ENCODE measurements around the gene HIVEP2.
A peak's percentile ranks its signal among the peaks of the same experiment; 100 is the strongest.

The HIVEP2 gene

DNA sequence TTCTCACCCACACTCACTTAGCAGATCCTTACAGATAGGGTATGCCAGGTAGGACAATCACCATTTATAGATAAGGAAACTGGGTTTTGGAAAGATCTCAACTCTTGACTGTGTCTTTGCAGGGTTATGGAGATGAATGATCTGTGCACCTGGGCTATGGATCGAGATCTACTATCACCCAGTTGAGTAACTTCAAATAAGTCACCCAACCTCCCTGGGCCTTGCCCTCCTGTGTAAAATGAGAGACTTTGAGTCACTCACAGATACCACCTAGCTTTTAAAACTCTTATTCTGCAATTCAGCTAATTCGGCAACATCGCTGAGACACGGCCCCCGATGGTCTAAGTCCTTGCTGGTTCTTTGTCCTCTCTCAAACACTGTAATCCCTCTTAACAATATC is 53.5 kb downstream of the HIVEP2 start:
- no peak overlapping the region for H3K4me3 ChIP-seq (IDR thresholded peaks at IDR 0.05; ENCODE audit: insufficient read depth, low read depth, low read length)
- no peaks in the 10 kb centered on the region for H4K20me1 ChIP-seq (ENCODE audit: insufficient read depth)
- no peaks in the 10 kb centered on the region for H3K36me3 ChIP-seq (ENCODE audit: insufficient read depth)
- H2AFZ ChIP-seq (ENCODE audit: low read depth): no peak overlapping the region
- no peaks in the 10 kb centered on the region for H3K27me3 ChIP-seq (ENCODE audit: insufficient read depth, low read depth)
- H3K27ac ChIP-seq: no peak overlapping the region
- H3K4me1 ChIP-seq (ENCODE audit: low read depth, poor library complexity, severe bottlenecking): peaks cover 34% of the 10 kb centered on the region
- H3K79me2 ChIP-seq (ENCODE audit: insufficient read depth, low read depth): peaks cover 10% of the 10 kb centered on the region; the same call in 1 of the 2 replicates
- TF ChIP-seq, protein P1, sequence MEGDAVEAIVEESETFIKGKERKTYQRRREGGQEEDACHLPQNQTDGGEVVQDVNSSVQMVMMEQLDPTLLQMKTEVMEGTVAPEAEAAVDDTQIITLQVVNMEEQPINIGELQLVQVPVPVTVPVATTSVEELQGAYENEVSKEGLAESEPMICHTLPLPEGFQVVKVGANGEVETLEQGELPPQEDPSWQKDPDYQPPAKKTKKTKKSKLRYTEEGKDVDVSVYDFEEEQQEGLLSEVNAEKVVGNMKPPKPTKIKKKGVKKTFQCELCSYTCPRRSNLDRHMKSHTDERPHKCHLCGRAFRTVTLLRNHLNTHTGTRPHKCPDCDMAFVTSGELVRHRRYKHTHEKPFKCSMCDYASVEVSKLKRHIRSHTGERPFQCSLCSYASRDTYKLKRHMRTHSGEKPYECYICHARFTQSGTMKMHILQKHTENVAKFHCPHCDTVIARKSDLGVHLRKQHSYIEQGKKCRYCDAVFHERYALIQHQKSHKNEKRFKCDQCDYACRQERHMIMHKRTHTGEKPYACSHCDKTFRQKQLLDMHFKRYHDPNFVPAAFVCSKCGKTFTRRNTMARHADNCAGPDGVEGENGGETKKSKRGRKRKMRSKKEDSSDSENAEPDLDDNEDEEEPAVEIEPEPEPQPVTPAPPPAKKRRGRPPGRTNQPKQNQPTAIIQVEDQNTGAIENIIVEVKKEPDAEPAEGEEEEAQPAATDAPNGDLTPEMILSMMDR (conservative IDR thresholded peaks at IDR 0.05; ENCODE audit: low read depth, low read length): no peak
- no peak overlapping the region for H3K9ac ChIP-seq
- no peak overlapping the region for H3K4me2 ChIP-seq

DNA sequence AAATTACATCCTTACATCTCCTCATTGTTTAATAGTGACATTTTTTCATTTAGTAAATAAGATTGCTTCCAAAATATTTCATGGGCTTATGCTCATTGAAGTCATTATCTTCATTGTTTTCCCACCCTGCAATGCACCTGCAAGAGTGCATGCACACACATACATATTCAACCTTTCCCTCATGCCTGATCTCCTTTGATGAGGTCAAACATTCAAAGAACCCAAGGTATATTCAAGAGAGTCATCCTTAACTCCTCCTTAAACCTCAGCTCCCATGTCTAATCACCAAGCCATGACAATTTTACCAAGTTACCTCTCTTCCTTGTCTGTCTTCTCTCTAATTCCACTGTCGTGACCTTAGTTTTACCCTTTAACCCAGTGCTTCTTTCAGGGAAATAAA is 56.5 kb downstream of the HIVEP2 start:
- Histone ChIP-seq H3K27ac (peak overlapping the region; percentile 83; the same call in 1 of the 2 replicates), H3K4me2 (peak overlapping the region; percentile 96; the same call in 1 of the 2 replicates), H3K9ac (no peak overlapping the region), H3K4me1 (ENCODE audit: low read depth, poor library complexity, severe bottlenecking) (peaks cover 60% of the 10 kb centered on the region), H3K36me3 (ENCODE audit: insufficient read depth) (no peaks in the 10 kb centered on the region), H2AFZ (ENCODE audit: low read depth) (no peak overlapping the region), H3K4me3 (IDR thresholded peaks at IDR 0.05; ENCODE audit: insufficient read depth, low read depth, low read length) (no peak overlapping the region), H3K27me3 (ENCODE audit: insufficient read depth, low read depth) (no peaks in the 10 kb centered on the region), H3K79me2 (ENCODE audit: insufficient read depth, low read depth) (peaks cover 31% of the 10 kb centered on the region; the same call in 1 of the 2 replicates), H4K20me1 (ENCODE audit: insufficient read depth) (no peaks in the 10 kb centered on the region)
- TF ChIP-seq, protein P1 (conservative IDR thresholded peaks at IDR 0.05; ENCODE audit: low read depth, low read length): no peak

DNA sequence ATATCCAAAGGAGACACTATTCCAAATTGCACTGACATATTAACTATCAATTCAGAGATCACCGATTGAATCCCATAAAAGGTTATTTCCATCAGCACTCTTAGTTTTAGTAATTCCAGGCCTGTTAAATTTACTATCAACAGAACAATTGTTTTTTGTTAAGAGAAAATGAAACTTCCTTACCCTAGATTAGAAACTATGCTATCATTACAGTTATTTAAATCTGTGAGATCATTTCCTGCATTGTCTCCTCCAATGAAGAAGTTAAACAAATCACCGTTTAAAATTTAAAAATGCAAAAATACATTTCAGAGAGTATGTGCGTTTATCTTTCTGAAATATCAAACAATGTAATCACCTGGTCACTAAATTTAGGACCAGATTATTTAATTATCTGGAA is 57.5 kb downstream of the HIVEP2 start:
- peak overlapping the region; percentile 83 for H3K27ac ChIP-seq
- H3K4me1 ChIP-seq (ENCODE audit: low read depth, poor library complexity, severe bottlenecking): peaks cover 64% of the 10 kb centered on the region
- H3K9ac ChIP-seq: no peak overlapping the region; the same call in 1 of the 2 replicates
- peak overlapping the region; percentile 96 for H3K4me2 ChIP-seq
- H3K79me2 ChIP-seq (ENCODE audit: insufficient read depth, low read depth): peaks cover 38% of the 10 kb centered on the region; the same call in 1 of the 2 replicates
- TF ChIP-seq, protein P1 (conservative IDR thresholded peaks at IDR 0.05; ENCODE audit: low read depth, low read length): no peak
- H3K27me3 ChIP-seq (ENCODE audit: insufficient read depth, low read depth): no peaks in the 10 kb centered on the region
- H3K36me3 ChIP-seq (ENCODE audit: insufficient read depth): no peaks in the 10 kb centered on the region
- no peak overlapping the region for H2AFZ ChIP-seq (ENCODE audit: low read depth)
- H3K4me3 ChIP-seq (IDR thresholded peaks at IDR 0.05; ENCODE audit: insufficient read depth, low read depth, low read length): no peak overlapping the region
- H4K20me1 ChIP-seq (ENCODE audit: insufficient read depth): no peaks in the 10 kb centered on the region

DNA sequence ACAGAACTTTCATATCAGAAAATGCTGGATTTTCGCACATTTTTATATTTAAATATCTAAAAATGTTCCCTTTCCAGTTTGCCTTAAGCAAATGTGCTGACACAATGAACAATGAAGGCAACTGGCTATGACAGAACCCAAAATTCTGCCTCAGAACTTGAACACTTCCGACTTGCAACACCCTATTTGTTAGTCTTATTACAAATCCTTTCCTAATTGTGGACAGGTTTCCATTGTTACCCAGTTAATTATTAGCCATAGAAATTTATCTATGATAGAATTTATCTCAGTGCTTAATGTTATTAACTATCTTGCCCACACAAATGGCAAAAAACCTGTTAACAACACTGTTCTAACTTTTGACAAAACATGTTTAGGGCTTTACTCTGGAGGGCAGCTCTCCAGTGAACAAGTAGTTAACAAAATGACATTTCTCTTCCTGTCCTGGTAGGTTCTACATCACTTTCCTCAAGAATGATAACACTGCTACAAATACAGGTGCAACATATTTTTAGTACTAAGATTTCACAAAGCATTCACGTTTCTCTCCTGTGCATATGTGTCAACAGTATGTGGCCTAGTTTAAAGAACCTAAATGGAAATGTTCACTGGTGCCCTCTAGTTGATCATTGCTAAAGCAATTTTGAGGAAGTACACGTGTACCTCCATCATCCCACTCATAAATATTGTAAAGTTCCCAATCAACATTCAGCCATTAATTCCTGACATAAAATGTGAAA is 58.4 kb downstream of the HIVEP2 start:
- Histone ChIP-seq H3K9ac (peak overlapping the region; percentile 56; the same call in 1 of the 2 replicates), H2AFZ (ENCODE audit: low read depth) (no peak overlapping the region), H3K4me2 (peak overlapping the region; percentile 96), H3K79me2 (ENCODE audit: insufficient read depth, low read depth) (peaks cover 46% of the 10 kb centered on the region; the same call in 1 of the 2 replicates), H4K20me1 (ENCODE audit: insufficient read depth) (no peaks in the 10 kb centered on the region), H3K36me3 (ENCODE audit: insufficient read depth) (no peaks in the 10 kb centered on the region), H3K27ac (peak overlapping the region; percentile 83), H3K4me3 (IDR thresholded peaks at IDR 0.05; ENCODE audit: insufficient read depth, low read depth, low read length) (no peak overlapping the region), H3K27me3 (ENCODE audit: insufficient read depth, low read depth) (no peaks in the 10 kb centered on the region), H3K4me1 (ENCODE audit: low read depth, poor library complexity, severe bottlenecking) (peaks cover 64% of the 10 kb centered on the region)
- TF ChIP-seq, protein P1 (conservative IDR thresholded peaks at IDR 0.05; ENCODE audit: low read depth, low read length): peak; percentile 53; the same call in 1 of the 2 replicates

Data from KMS-11 (cell line).